Measurements from ENCODE around the gene KRTAP5-10. TPM values are rescaled to one million over a fixed set of nuclear protein-coding genes. Genes with fewer than 3 reads are reported as not detected.
"Not testable (repeated sequence)": the region's sequence is repeated elsewhere in the genome, so short reads cannot be mapped to it uniquely, and the experiment has no call there.

Gene KRTAP5-10
- total RNA-seq, 1 donor from 2014 or later: not detected

GRCh38 chr11:71542382-71542781, 23.0 kb upstream of the KRTAP5-10 start:
- DNase-seq (ENCODE audit: low read depth): no peak

GRCh38 chr11:71542879-71543777, 22.2 kb upstream of the KRTAP5-10 start:
- no peak for DNase-seq (ENCODE audit: low read depth)

GRCh38 chr11:71543866-71544265, 21.5 kb upstream of the KRTAP5-10 start:
- no peak for DNase-seq (ENCODE audit: low read depth)

GRCh38 chr11:71544525-71545214, 20.7 kb upstream of the KRTAP5-10 start:
- DNase-seq (ENCODE audit: low read depth): no peak

GRCh38 chr11:71545405-71545966, 19.9 kb upstream of the KRTAP5-10 start:
- DNase-seq (ENCODE audit: low read depth): no peak

- no peak for DNase-seq (ENCODE audit: low read depth)
Observed at GRCh38 chr11:71548120-71548519, 17.2 kb upstream of the KRTAP5-10 start, which contains the start of gene KRTAP5-9. Gene KRTAP5-9 (plus strand): TSS chr11:71548420. CDS start chr11:71548658, 238 bp downstream.

GRCh38 chr11:71548716-71549151, 16.6 kb upstream of the KRTAP5-10 start:
- DNase-seq (ENCODE audit: low read depth): peak; percentile 20

- DNase-seq (ENCODE audit: low read depth): no peak
Observed at GRCh38 chr11:71551711-71552110, 13.7 kb upstream of the KRTAP5-10 start.

GRCh38 chr11:71554996-71555395, 10.4 kb upstream of the KRTAP5-10 start:
- no peak for DNase-seq (ENCODE audit: low read depth)

GRCh38 chr11:71555508-71555907, 9.9 kb upstream of the KRTAP5-10 start:
- no peak for DNase-seq (ENCODE audit: low read depth)

- DNase-seq (ENCODE audit: low read depth): no peak
Observed at GRCh38 chr11:71556018-71556417, 9.3 kb upstream of the KRTAP5-10 start.

- no peak for DNase-seq (ENCODE audit: low read depth)
Observed at GRCh38 chr11:71557257-71557656, 8.1 kb upstream of the KRTAP5-10 start.

GRCh38 chr11:71558996-71559395, 6.4 kb upstream of the KRTAP5-10 start:
- DNase-seq (ENCODE audit: low read depth): no peak

GRCh38 chr11:71562120-71562519, 3.2 kb upstream of the KRTAP5-10 start:
- DNase-seq (ENCODE audit: low read depth): no peak

- DNase-seq (ENCODE audit: low read depth): peak; percentile 78
Observed at GRCh38 chr11:71563406-71563805, 2.0 kb upstream of the KRTAP5-10 start.

- no peak for DNase-seq (ENCODE audit: low read depth)
Observed at GRCh38 chr11:71564430-71564829, 933 bp upstream of the KRTAP5-10 start.

- DNase-seq (ENCODE audit: low read depth): no peak
Observed at GRCh38 chr11:71566081-71566620, 788 bp downstream of the KRTAP5-10 start.

- DNase-seq (ENCODE audit: low read depth): not testable (repeated sequence)
Observed at GRCh38 chr11:71566626-71567599, 1.6 kb downstream of the KRTAP5-10 start.

GRCh38 chr11:71567633-71568032, 2.3 kb downstream of the KRTAP5-10 start:
- DNase-seq (ENCODE audit: low read depth): not testable (repeated sequence)

- peak; percentile 7 for DNase-seq (ENCODE audit: low read depth)
Observed at GRCh38 chr11:71568704-71569349, 3.5 kb downstream of the KRTAP5-10 start.
